HS-5 (cell line): ENCODE results near the gene CNGA3.

Experiments
- DNase-seq: peaks from one replicate; pipeline ENCODE4 v3.0.0-alpha.2; 2012; ENCODE audit warnings: low read depth

The CNGA3 gene

GRCh38 chr2:98377544-98377943 is 31.3 kb downstream of the CNGA3 start:
- DNase-seq, result no peak

GRCh38 chr2:98378196-98378595 is 31.9 kb downstream of the CNGA3 start:
- DNase-seq, result no peak

DNA sequence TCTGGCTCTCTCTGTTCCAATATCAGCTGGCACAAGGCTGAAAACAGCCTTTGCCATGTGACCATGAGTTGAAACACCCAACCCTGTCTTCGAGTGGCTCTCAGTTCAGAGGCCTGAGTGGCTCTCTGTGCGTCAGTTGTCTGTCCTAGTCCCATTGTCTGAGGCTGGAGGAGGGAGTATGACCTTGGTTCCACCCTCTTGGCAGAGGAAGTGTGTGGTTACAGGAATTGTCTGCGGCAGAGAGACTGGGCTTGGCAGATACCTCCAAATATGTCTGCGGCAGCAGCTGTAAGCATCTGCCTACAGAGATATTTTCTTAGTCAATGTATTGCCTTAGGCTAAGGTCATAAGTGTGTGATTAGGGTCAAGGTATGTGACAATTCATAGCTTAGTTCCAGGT is 32.6 kb downstream of the CNGA3 start:
- DNase-seq, result no peak

GRCh38 chr2:98379311-98380202 is 33.3 kb downstream of the CNGA3 start:
- no peak for DNase-seq

- no peak for DNase-seq
Measured at GRCh38 chr2:98380203-98380535, 33.9 kb downstream of the CNGA3 start.

- no peak for DNase-seq
Measured at GRCh38 chr2:98381494-98381893, 35.2 kb downstream of the CNGA3 start.

- DNase-seq, result no peak
Measured at GRCh38 chr2:98382086-98382485, 35.8 kb downstream of the CNGA3 start.

- no peak for DNase-seq
Measured at GRCh38 chr2:98382739-98383138, 36.5 kb downstream of the CNGA3 start.

DNA sequence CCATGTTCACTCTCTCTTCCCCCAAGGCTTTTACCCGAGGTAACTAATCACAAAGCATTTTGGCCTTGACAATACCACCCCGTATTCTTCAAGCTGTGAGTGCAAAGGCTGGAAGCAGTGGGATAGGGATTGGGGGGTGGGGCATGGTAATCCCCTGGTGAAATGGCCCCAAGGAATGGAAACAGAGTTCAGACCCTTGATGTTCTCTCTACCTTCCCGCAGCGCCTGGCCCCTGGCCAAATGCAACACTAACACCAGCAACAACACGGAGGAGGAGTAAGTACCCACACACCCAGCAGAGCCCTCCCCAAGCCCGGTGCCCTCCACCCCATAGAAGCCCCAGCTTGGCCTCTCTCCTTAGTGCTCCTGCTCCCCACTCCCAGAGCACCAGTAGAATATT is 36.9 kb downstream of the CNGA3 start:
- no peak for DNase-seq

GRCh38 chr2:98385050-98385699 is 38.9 kb downstream of the CNGA3 start:
- peak; percentile 81 for DNase-seq

GRCh38 chr2:98387478-98387877 is 41.2 kb downstream of the CNGA3 start:
- DNase-seq, result no peak

- DNase-seq, result no peak
Measured at GRCh38 chr2:98388081-98388480, 41.8 kb downstream of the CNGA3 start.

GRCh38 chr2:98388601-98389250 is 42.5 kb downstream of the CNGA3 start:
- DNase-seq, result no peak

DNA sequence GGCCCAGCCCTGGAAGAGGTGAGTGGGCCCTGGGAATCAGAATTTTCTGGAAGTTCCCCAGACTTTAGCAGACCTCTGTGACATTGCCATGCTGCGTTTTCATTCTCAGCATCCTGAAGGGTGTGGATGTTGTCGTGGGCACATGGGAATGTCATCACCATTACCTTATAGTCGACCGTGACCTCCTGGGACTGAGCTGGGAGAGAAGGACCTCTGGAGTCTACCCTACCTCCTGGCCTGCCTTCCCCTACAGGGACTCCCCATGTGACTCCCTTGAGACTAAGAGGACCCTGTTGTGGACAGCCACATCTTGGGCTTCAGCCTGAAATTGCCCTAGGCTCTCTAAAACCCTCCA is 43.0 kb downstream of the CNGA3 start:
- DNase-seq, result no peak

- DNase-seq, result no peak
Measured at GRCh38 chr2:98390571-98391476, 44.6 kb downstream of the CNGA3 start.

DNA sequence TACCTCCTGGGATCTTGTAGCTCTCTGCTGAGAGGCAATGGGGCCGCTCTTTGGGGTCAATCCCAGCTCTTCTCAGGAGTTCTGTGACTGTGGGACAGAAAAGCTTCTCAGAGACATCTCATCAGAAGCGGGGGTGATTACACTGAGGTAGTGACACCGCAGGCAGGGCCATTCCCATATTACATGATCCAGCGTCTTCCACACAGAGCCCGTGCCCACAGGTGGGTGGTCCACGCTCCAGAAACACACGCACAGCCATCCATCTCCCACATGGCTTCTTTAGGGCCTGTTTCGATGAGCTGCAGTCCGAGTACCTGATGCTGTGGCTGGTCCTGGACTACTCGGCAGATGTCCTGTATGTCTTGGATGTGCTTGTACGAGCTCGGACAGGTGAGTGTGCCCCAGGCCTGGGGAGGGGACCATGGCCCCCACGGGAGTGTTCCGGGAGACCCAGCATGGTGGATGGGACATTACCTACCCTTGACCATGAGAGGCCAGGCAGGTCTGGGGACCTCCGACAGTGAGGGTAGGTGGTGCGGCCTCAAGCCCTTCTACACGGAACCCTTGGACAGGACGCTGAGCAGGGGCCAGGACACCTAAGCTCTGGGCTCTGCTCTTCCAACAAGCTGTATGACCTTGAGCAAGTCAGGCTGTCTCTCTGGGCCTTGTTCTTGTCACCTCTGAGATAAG is 45.5 kb downstream of the CNGA3 start:
- no peak for DNase-seq

DNA sequence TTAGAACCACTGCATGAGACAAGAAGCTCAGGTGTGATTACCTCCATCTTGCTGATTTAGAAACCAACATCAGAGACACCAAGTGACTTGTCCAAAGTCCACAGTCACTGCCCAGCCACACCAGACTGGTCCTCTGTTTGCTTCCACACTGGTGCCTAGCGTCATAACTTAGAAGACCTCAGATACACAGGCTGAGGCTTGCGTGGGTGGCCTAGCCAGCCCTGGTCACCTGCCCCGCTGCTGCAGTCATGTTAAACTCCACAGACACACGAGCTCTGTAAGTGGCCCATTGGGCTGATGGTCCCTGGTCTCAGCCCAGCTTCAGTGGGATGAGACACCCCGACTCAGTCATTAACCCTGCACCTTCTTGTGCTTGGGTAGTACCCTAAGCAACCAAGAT is 47.1 kb downstream of the CNGA3 start:
- DNase-seq, result no peak

GRCh38 chr2:98394595-98395153 is 48.4 kb downstream of the CNGA3 start:
- no peak for DNase-seq

DNA sequence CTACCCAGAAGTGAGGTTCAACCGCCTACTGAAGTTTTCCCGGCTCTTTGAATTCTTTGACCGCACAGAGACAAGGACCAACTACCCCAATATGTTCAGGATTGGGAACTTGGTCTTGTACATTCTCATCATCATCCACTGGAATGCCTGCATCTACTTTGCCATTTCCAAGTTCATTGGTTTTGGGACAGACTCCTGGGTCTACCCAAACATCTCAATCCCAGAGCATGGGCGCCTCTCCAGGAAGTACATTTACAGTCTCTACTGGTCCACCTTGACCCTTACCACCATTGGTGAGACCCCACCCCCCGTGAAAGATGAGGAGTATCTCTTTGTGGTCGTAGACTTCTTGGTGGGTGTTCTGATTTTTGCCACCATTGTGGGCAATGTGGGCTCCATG is 49.7 kb downstream of the CNGA3 start:
- DNase-seq, result no peak

DNA sequence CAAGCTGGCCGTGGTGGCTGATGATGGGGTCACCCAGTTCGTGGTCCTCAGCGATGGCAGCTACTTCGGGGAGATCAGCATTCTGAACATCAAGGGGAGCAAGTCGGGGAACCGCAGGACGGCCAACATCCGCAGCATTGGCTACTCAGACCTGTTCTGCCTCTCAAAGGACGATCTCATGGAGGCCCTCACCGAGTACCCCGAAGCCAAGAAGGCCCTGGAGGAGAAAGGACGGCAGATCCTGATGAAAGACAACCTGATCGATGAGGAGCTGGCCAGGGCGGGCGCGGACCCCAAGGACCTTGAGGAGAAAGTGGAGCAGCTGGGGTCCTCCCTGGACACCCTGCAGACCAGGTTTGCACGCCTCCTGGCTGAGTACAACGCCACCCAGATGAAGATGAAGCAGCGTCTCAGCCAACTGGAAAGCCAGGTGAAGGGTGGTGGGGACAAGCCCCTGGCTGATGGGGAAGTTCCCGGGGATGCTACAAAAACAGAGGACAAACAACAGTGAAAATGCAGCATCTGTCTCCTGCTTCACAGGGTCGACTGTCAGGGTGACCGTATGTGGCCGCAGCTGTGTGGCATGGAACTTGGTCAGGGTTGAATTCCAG is 50.6 kb downstream of the CNGA3 start:
- DNase-seq, result no peak

DNA sequence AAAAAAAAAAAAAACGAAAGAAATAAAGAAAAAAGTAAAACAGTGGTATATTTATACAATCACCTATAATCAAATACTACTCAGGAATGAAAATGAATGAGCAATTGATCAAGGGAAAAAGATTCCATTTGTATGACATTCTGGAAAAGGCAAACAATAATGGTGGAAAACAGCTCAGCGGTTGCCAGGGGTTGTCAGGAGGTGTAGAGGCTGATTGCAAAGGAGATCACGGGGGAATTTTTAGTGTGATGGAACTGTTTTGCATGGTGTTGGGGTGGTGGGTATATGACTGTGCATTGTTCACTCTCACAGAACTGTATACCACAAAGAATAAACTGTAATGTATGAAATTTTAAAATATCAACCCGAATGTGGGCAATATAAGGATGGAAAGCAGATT is 52.9 kb downstream of the CNGA3 start:
- no peak for DNase-seq
